ENCODE measurements around the gene PRXL2B.
"Not testable (repeated sequence)": the region's sequence is repeated elsewhere in the genome, so short reads cannot be mapped to it uniquely, and the experiment has no call there.

Gene PRXL2B

GRCh38 chr1:2564006-2564814 lies 22.4 kb upstream of the PRXL2B start:
- no peak for DNase-seq (ENCODE audit: low read depth in 2 of 2)

DNA sequence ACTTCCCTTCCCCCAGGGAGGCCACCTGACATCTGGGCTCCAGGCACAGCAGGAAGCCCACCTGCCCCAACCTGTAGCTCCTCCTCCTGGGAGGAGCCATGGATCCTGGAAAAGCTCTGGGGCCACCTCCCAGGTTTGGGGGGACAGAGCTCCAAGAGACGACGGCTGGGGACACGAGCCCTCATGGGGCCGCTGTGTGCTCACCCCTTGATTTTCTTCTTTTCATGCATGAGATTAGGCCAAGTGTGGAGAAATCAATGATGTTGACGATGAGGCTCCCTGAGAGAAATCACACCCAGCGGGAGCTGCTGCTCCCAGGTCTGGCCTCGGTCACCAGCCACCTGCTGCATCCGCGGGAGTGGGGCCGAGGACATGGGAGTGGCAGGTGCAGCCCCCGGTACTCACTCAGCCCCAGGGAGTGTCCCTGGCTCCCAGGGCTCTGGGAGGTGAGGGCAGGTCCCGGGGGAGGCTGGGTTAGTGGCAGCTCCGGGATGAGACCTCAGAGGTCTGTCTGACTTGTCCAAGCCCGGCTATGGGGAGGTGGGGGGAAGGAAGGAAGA lies 21.7 kb upstream of the PRXL2B start:
- DNase-seq (ENCODE audit: low read depth in 2 of 2), result no peak

GRCh38 chr1:2566101-2567045 lies 20.2 kb upstream of the PRXL2B start:
- DNase-seq (ENCODE audit: low read depth in 2 of 2), result no peak

DNA sequence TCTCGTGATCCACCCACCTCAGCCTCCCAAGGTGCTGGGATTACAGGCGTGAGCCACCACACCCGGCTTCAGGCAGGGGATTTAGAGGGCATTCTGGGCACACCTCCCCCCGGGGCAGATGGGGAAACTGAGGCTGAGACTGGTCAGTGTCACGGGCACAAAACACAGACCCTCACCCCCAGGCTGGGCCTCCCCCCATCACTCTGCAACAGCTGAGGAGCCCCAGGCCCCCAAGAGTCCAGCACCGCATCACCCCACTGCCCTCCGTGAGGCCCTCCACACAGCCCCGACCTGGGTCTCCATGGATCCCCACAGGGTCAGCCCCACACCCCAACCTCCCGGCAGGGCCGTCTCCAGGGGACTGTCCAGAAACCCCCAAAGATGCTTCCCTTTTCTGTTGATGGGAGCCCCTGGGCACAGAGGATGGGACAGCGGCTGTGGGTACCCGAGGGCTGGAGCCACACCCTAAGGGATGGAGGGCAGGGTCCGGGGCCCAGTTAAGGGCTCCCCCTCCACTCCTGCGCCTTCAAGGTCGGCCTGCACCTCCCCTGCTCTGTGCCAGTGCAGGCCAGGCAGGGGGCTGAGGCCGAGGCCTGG lies 19.4 kb upstream of the PRXL2B start:
- no peak for DNase-seq (ENCODE audit: low read depth in 2 of 2)

DNA sequence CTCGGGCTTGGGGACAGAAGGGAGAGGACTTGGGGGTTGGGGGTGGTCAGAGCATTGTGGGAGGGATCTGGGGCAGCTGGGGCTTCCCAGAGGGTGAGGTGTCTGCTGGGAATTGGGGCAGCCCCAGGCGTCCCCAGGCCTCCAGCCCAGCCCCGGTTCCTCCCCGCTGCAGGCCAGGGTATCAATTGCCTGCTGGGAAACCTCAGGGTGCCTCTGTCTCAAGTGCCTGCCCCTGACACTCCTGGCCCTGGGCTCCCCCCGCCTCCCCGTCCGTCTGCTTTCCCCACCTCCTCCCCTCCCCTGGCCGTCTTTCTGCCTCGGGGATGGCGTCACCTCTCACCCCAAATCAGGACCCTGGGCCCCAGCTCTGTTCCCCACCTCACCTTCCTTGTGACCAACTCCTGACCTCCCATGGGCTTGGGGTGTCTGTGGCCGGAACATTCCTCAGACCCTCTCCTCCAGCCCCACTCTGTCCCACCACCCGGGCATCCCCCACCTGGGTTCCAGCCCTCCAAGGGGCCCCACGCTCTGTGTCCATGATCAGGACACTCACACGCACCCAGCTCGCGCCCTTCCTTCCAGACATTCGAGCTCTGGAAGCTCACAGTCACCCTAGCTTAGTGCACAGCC lies 18.3 kb upstream of the PRXL2B start:
- not testable (repeated sequence) for DNase-seq (ENCODE audit: low read depth in 2 of 2)

- DNase-seq (ENCODE audit: low read depth in 2 of 2), result no peak
These were observed 17.5 kb upstream of the PRXL2B start for GRCh38 chr1:2569060-2569459.

GRCh38 chr1:2569703-2570102 lies 16.9 kb upstream of the PRXL2B start:
- not testable (repeated sequence) for DNase-seq (ENCODE audit: low read depth in 2 of 2)

DNA sequence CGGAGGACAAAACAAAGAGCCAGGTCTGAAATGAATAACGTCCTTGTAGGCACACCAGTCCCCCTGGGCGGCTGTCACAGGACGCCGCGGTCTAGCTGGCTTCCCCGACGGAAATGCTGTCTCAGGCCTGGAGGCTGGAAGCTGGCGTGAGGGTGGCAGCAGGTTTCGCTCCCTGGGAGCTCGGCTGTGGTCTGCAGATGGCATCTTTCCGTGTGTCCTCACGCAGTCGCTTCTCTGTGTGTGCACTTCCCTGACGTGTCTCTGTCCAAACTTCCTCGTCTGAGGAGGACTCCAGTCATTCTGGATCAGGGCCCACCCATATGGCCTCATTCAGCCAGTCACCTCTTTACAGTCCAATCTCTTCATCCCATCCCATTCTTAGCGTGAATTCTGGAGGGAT lies 16.2 kb upstream of the PRXL2B start:
- no peak for DNase-seq (ENCODE audit: low read depth in 2 of 2)

DNA sequence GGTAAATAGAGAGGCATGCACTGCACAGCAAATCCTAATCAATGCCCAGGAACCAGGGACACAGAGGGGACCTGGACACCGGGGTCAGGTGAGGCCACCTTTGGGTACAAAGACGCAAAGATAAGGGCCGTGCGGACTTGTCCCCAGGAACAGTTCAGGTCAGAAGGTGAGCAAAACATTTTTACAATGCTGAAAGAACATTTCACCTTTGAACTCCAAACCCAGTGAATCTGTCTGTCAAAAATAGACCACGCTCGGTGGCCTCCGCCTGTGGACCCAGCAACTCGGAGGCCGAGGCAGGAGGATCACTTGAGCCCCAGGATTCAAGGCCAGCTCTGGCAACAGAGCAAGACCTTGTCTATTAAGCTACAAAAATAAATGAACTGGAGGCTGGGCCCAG lies 15.2 kb upstream of the PRXL2B start:
- no peak for DNase-seq (ENCODE audit: low read depth in 2 of 2)

GRCh38 chr1:2573250-2573920 lies 13.2 kb upstream of the PRXL2B start:
- DNase-seq (ENCODE audit: low read depth in 2 of 2), result no peak

GRCh38 chr1:2574350-2574749 lies 12.2 kb upstream of the PRXL2B start:
- DNase-seq (ENCODE audit: low read depth in 2 of 2), result no peak

- no peak for DNase-seq (ENCODE audit: low read depth in 2 of 2)
These were observed 10.5 kb upstream of the PRXL2B start for GRCh38 chr1:2575801-2576663.

GRCh38 chr1:2577565-2578075 lies 9.0 kb upstream of the PRXL2B start:
- not testable (repeated sequence) for DNase-seq (ENCODE audit: low read depth in 2 of 2)

GRCh38 chr1:2578758-2579118 lies 7.8 kb upstream of the PRXL2B start:
- no peak for DNase-seq (ENCODE audit: low read depth in 2 of 2)

DNA sequence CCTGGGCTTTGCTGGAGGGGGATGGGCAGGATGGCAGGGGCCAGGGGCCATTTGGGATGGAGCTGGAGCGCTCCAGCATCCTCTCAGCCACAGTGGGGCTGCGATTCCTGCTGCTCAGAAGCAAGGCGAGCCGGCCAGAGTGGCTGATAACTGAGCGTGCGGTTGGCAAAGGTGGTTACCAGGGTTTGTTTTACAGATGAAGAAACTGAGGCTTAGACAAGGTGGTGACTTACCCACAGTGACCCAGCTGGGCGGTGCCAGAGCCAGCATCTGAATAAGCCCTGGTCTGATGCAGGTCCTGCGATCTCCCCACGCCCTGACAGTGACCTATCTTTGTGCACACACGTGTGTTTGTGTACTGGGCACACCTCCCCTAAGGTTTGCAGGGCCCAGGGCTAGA lies 5.9 kb upstream of the PRXL2B start:
- no peak for DNase-seq (ENCODE audit: low read depth in 2 of 2)

- DNase-seq (ENCODE audit: low read depth in 2 of 2), result no peak
These were observed 4.2 kb upstream of the PRXL2B start for GRCh38 chr1:2582391-2582790.

GRCh38 chr1:2583331-2583791 lies 3.2 kb upstream of the PRXL2B start:
- no peak for DNase-seq (ENCODE audit: low read depth in 2 of 2)

- DNase-seq (ENCODE audit: low read depth in 2 of 2), result no peak
These were observed 2.7 kb upstream of the PRXL2B start for GRCh38 chr1:2583871-2584351.

- no peak for DNase-seq (ENCODE audit: low read depth in 2 of 2)
These were observed 1.8 kb upstream of the PRXL2B start for GRCh38 chr1:2584686-2585317.

All from fibroblast of skin of left biceps (primary cell).